SU-DHL-6 (cell line): ENCODE data around the gene ABTB1.

ENCODE experiments used
- EZH2phosphoT487 ChIP-seq: fragments of 200-600 bp; sonication (generic), shearing (Covaris generic); conservative IDR thresholded peaks from 2 replicates; pipeline ENCODE4 v1.6.1; 2018; ENCODE audit warnings: mild to moderate bottlenecking, antibody characterized with exemption, low read length, moderate library complexity, mixed read lengths
- TF ChIP-seq, protein P1 (sequence below): fragments of 200-600 bp; sonication (generic); IDR thresholded peaks from one replicate; pipeline ENCODE4 v1.5.1; 2017; ENCODE audit warnings: antibody characterized with exemption, mild to moderate bottlenecking, low read length, moderate library complexity; ENCODE audit not compliant: insufficient read depth, poor library complexity, severe bottlenecking

DNA sequence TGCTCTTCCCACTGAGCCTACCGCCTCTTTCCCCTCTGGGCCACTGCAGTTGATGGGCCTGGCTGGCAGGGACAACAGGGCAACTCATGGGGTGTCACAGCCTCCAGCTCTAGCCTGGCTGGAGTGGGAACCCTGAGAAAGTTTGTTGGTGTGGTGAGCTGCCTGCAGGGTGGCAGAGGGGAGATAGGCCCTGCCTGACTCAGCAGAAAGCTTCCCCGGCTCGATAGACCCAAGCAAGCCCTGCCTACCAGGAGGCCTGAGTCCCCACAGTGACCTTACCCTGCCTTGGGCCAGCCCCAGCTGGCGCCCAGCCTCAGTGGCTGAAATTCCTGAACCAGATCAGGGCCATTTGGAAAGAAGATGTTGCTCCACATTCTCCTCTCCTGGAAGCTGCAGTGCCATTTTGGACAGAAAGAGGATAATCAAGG is 29.4 kb downstream of the ABTB1 start:
- TF ChIP-seq, protein P1, sequence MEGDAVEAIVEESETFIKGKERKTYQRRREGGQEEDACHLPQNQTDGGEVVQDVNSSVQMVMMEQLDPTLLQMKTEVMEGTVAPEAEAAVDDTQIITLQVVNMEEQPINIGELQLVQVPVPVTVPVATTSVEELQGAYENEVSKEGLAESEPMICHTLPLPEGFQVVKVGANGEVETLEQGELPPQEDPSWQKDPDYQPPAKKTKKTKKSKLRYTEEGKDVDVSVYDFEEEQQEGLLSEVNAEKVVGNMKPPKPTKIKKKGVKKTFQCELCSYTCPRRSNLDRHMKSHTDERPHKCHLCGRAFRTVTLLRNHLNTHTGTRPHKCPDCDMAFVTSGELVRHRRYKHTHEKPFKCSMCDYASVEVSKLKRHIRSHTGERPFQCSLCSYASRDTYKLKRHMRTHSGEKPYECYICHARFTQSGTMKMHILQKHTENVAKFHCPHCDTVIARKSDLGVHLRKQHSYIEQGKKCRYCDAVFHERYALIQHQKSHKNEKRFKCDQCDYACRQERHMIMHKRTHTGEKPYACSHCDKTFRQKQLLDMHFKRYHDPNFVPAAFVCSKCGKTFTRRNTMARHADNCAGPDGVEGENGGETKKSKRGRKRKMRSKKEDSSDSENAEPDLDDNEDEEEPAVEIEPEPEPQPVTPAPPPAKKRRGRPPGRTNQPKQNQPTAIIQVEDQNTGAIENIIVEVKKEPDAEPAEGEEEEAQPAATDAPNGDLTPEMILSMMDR = no peak
- TF ChIP-seq EZH2phosphoT487 = no peak
